Left ventricle myocardium superior (tissue), 1 donor: ENCODE results near the gene COL9A1. TPM values are rescaled to one million over a fixed set of nuclear protein-coding genes. Genes with fewer than 3 reads are reported as not detected.
A peak's percentile ranks its signal among the peaks of the same experiment; 100 is the strongest.
"Not testable (repeated sequence)": the region's sequence is repeated elsewhere in the genome, so short reads cannot be mapped to it uniquely, and the experiment has no call there.

Experiments used
- ATAC-seq: fragments of 200-7000 bp; cut with Tn5 transposase; one replicate; pipeline ENCODE4 v1.9.1; 2020; ENCODE audit warnings: mild to moderate bottlenecking, moderate library complexity
- DNase-seq: peaks from one replicate; pipeline ENCODE4 v3.0.0-alpha.2; 2020
- intact Hi-C: fragments of 100-400 bp; cut with micrococcal nuclease; formaldehyde crosslinking; loops from one replicate; pipeline ENCODE4 v1.11.0; 2022
- long read RNA-seq: library from polyadenylated mRNA; unstranded; transcript quantifications from one replicate; pipeline ENCODE4 v2.0.0, GENCODE V29; 2021
- total RNA-seq: library from RNA; stranded (reverse); fragmentation: NEBNext Ultra II Directional; extraction: Animal tissue kit (Norgen Biotek cat#: 25700); gene quantifications from one replicate; pipeline ENCODE4 v1.2.1, GENCODE V29; 2021
- donor health status: DM: no; HTN: yes; CAD: no; lungs with severe emphysema.

COL9A1 gene
- not detected for total RNA-seq
- long read RNA-seq = 0 reads

GRCh38 chr6:70303034-70303525, at the start of gene COL9A1:
COL9A1 (minus strand) TSS chr6:70303084; CDS start chr6:70302924, 160 bp downstream.
- intact Hi-C loops = no loop called here
- ATAC-seq (no peak), DNase-seq (no peak)

- no peak for DNase-seq
- ATAC-seq = no peak
- intact Hi-C loops = no loop called here
Measured at GRCh38 chr6:70351461-70351860, 48.6 kb upstream of the COL9A1 start.

GRCh38 chr6:70345619-70346018, 42.7 kb upstream of the COL9A1 start:
- no peak for ATAC-seq
- no peak for DNase-seq
- intact Hi-C loops = no loop called here

GRCh38 chr6:70343313-70343712, 40.4 kb upstream of the COL9A1 start:
- no peak for DNase-seq
- intact Hi-C loops = no loop called here
- ATAC-seq = no peak

GRCh38 chr6:70339810-70340209, 36.9 kb upstream of the COL9A1 start:
- ATAC-seq, intact Hi-C loops, DNase-seq: not testable (repeated sequence)

- ATAC-seq (no peak), DNase-seq (no peak)
- intact Hi-C loops = no loop called here
Measured at GRCh38 chr6:70338775-70339174, 35.9 kb upstream of the COL9A1 start.

GRCh38 chr6:70337743-70338105, 34.8 kb upstream of the COL9A1 start:
- intact Hi-C loops = no loop called here
- no peak for ATAC-seq
- DNase-seq = no peak

GRCh38 chr6:70336996-70337742, 34.3 kb upstream of the COL9A1 start:
- intact Hi-C loops = no loop called here
- ATAC-seq (no peak), DNase-seq (no peak)

- DNase-seq (no peak), ATAC-seq (no peak)
- intact Hi-C loops = no loop called here
Measured at GRCh38 chr6:70327036-70327435, 24.2 kb upstream of the COL9A1 start.

- ATAC-seq (no peak), DNase-seq (no peak)
- intact Hi-C loops = no loop called here
Measured at GRCh38 chr6:70325009-70325408, 22.1 kb upstream of the COL9A1 start.

GRCh38 chr6:70317799-70318198, 14.9 kb upstream of the COL9A1 start:
- DNase-seq, ATAC-seq, intact Hi-C loops: not testable (repeated sequence)

GRCh38 chr6:70315079-70315751, 12.3 kb upstream of the COL9A1 start:
- intact Hi-C loops = no loop called here
- no peak for ATAC-seq

GRCh38 chr6:70314296-70314695, 11.4 kb upstream of the COL9A1 start:
- no peak for DNase-seq
- intact Hi-C loops = no loop called here
- no peak for ATAC-seq

More at GRCh38 chr6:70315079-70315751, 12.3 kb upstream of the COL9A1 start:
- no peak for DNase-seq

GRCh38 chr6:70312165-70312745, 9.4 kb upstream of the COL9A1 start:
- intact Hi-C loops = no loop called here
- DNase-seq = no peak
- no peak for ATAC-seq

GRCh38 chr6:70310063-70310694, 7.3 kb upstream of the COL9A1 start:
- DNase-seq = no peak
- no peak for ATAC-seq
- intact Hi-C loops = no loop called here

- ATAC-seq (no peak), DNase-seq (no peak)
- intact Hi-C loops = no loop called here
Measured at GRCh38 chr6:70309243-70309642, 6.4 kb upstream of the COL9A1 start.

- ATAC-seq, DNase-seq, intact Hi-C loops: not testable (repeated sequence)
Measured at GRCh38 chr6:70308142-70308541, 5.3 kb upstream of the COL9A1 start.

GRCh38 chr6:70307008-70307407, 4.1 kb upstream of the COL9A1 start:
- DNase-seq (no peak), ATAC-seq (no peak)
- intact Hi-C loops = no loop called here

- ATAC-seq (peak; percentile 34), DNase-seq (no peak)
- intact Hi-C loops = no loop called here
Measured at GRCh38 chr6:70304616-70305015, 1.7 kb upstream of the COL9A1 start.

GRCh38 chr6:70299456-70299855, 3.4 kb downstream of the COL9A1 start:
- intact Hi-C loops = no loop called here
- no peak for DNase-seq
- no peak for ATAC-seq
